ENCODE data around the gene LPGAT1.

- no peak for TF ChIP-seq CTCF (IDR thresholded peaks at IDR 0.05)
- TF ChIP-seq POLR2A (IDR thresholded peaks at IDR 0.05), result no peak
These were observed 28.8 kb upstream of the LPGAT1 start for GRCh38 chr1:211859405-211859804.

Data from body of pancreas (tissue), 4 donors.